T-helper 2 cell treated with Interferon-gamma antibody and Interleukin-4, amounts not matched to agents 100 ng/mL and 5 ng/mL, for 36 hours (primary cell): ENCODE data around the gene KLHDC4. TPM values are rescaled to one million over a fixed set of nuclear protein-coding genes. Genes with fewer than 3 reads are reported as not detected.
"Not testable (repeated sequence)": the region's sequence is repeated elsewhere in the genome, so short reads cannot be mapped to it uniquely, and the experiment has no call there.

Experiments used
- intact Hi-C: fragments of 100-400 bp; cut with micrococcal nuclease; formaldehyde crosslinking; loops from one replicate; pipeline ENCODE4 v1.15.1; 2023
- total RNA-seq: library from RNA; stranded (reverse); gene quantifications from 2 replicates; pipeline ENCODE4 v1.2.3, GENCODE V29; 2022

KLHDC4 gene
- total RNA-seq, 1 donor from 2014 or later, result 83.6 TPM

GRCh38 chr16:87685766-87686165 is 80.0 kb downstream of the KLHDC4 start:
- intact Hi-C loops, result no loop called here

GRCh38 chr16:87685405-87685755 is 80.4 kb downstream of the KLHDC4 start:
- intact Hi-C loops, result no loop called here

GRCh38 chr16:87684711-87685404 is 80.9 kb downstream of the KLHDC4 start:
- intact Hi-C loops, result no loop called here

- intact Hi-C loops, result no loop called here
Measured at GRCh38 chr16:87684106-87684677, 81.6 kb downstream of the KLHDC4 start.

GRCh38 chr16:87682852-87683399 is 82.9 kb downstream of the KLHDC4 start:
- intact Hi-C loops, result no loop called here

GRCh38 chr16:87681981-87682570 is 83.7 kb downstream of the KLHDC4 start:
- intact Hi-C loops, result no loop called here

- intact Hi-C loops, result not testable (repeated sequence)
Measured at GRCh38 chr16:87681051-87681602, 84.7 kb downstream of the KLHDC4 start.

GRCh38 chr16:87680272-87680644 is 85.5 kb downstream of the KLHDC4 start:
- intact Hi-C loops, result no loop called here

GRCh38 chr16:87679593-87680271 is 86.1 kb downstream of the KLHDC4 start:
- intact Hi-C loops, result no loop called here

- intact Hi-C loops, result no loop called here
Measured at GRCh38 chr16:87678618-87679017, 87.2 kb downstream of the KLHDC4 start.

GRCh38 chr16:87677830-87678229 is 88.0 kb downstream of the KLHDC4 start:
- intact Hi-C loops, result no loop called here

- intact Hi-C loops, result no loop called here
Measured at GRCh38 chr16:87675111-87675719, 90.6 kb downstream of the KLHDC4 start.

- intact Hi-C loops, result no loop called here
Measured at GRCh38 chr16:87674419-87674818, 91.4 kb downstream of the KLHDC4 start.

GRCh38 chr16:87671715-87672270 is 94.0 kb downstream of the KLHDC4 start:
- intact Hi-C loops, result no loop called here

GRCh38 chr16:87671221-87671620 is 94.6 kb downstream of the KLHDC4 start:
- intact Hi-C loops, result no loop called here

GRCh38 chr16:87669672-87670071 is 96.1 kb downstream of the KLHDC4 start:
- intact Hi-C loops, result no loop called here

GRCh38 chr16:87667946-87668345 is 97.8 kb downstream of the KLHDC4 start:
- intact Hi-C loops, result no loop called here

- intact Hi-C loops, result no loop called here
Measured at GRCh38 chr16:87667443-87667842, 98.3 kb downstream of the KLHDC4 start.

GRCh38 chr16:87666919-87667318 is 98.9 kb downstream of the KLHDC4 start:
- intact Hi-C loops, result no loop called here

GRCh38 chr16:87665193-87665592 is 100.6 kb downstream of the KLHDC4 start:
- intact Hi-C loops, result no loop called here

- intact Hi-C loops, result no loop called here
Measured at GRCh38 chr16:87664792-87665191, 101.0 kb downstream of the KLHDC4 start.
